ENCODE data around the gene PELI1.
A peak's percentile ranks its signal among the peaks of the same experiment; 100 is the strongest.

PELI1 gene

GRCh38 chr2:64144057-64145013 lies at the start of gene PELI1:
PELI1 (minus strand) TSS chr2:64144420; CDS start chr2:64108310, 36,110 bp downstream.
- peak; percentile 95 to 97 for DNase-seq

- no peak for DNase-seq
Observed at GRCh38 chr2:64193491-64193890, 49.3 kb upstream of the PELI1 start.

- DNase-seq: no peak
Observed at GRCh38 chr2:64192664-64193105, 48.5 kb upstream of the PELI1 start.

GRCh38 chr2:64192125-64192479 lies 47.9 kb upstream of the PELI1 start:
- peak in 1 of 2 donors; percentile 25 for DNase-seq

- DNase-seq: no peak
Observed at GRCh38 chr2:64189586-64189985, 45.4 kb upstream of the PELI1 start.

GRCh38 chr2:64189167-64189566 lies 44.9 kb upstream of the PELI1 start:
- no peak for DNase-seq

- no peak for DNase-seq
Observed at GRCh38 chr2:64186699-64187605, 42.7 kb upstream of the PELI1 start.

- peak in 1 of 2 donors; percentile 15 for DNase-seq
Observed at GRCh38 chr2:64179582-64180321, 35.5 kb upstream of the PELI1 start.

- no peak for DNase-seq
Observed at GRCh38 chr2:64177315-64177714, 33.1 kb upstream of the PELI1 start.

GRCh38 chr2:64175419-64176197 lies 31.4 kb upstream of the PELI1 start:
- no peak for DNase-seq

GRCh38 chr2:64173156-64174135 lies 29.2 kb upstream of the PELI1 start:
- DNase-seq: no peak

- no peak for DNase-seq
Observed at GRCh38 chr2:64168756-64169155, 24.5 kb upstream of the PELI1 start.

GRCh38 chr2:64168201-64168600 lies 24.0 kb upstream of the PELI1 start:
- DNase-seq: no peak

GRCh38 chr2:64166637-64167420 lies 22.6 kb upstream of the PELI1 start:
- DNase-seq: no peak

GRCh38 chr2:64166212-64166611 lies 22.0 kb upstream of the PELI1 start:
- no peak for DNase-seq

GRCh38 chr2:64165706-64166105 lies 21.5 kb upstream of the PELI1 start:
- no peak for DNase-seq

- no peak for DNase-seq
Observed at GRCh38 chr2:64164629-64165028, 20.4 kb upstream of the PELI1 start.

- no peak for DNase-seq
Observed at GRCh38 chr2:64162516-64162915, 18.3 kb upstream of the PELI1 start.

- DNase-seq: no peak
Observed at GRCh38 chr2:64157792-64158191, 13.6 kb upstream of the PELI1 start.

- DNase-seq: no peak
Observed at GRCh38 chr2:64153811-64154210, 9.6 kb upstream of the PELI1 start.
